ENCODE results near the gene APOL2. TPM values are rescaled to one million over a fixed set of nuclear protein-coding genes. Genes with fewer than 3 reads are reported as not detected.

The APOL2 gene
- total and polyA plus RNA-seq, 10 of the 15 experiments (the other 5 are each of a cell fraction or from before 2014, with no cell fraction given), result 4.4 to 39.9 (median 25.0) TPM

DNA sequence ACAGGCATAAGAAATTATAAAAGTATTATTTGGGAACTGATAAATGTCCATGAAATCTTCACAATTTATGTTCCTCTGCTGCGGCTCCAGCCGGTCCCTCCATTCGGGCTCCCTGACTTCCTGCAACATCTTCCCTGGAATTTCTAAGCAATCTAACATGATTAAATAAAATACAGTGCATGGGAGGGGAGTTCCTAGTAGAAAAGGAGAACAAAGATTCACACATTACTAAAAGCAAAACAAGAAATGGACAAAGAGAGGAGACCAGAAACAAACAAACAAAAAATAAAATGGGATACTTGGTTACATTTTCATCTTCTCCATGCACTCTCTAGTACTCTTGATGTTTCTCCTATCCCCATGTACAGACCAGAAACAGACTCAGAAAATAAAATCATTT, 29.1 kb downstream of the APOL2 start:
- Histone ChIP-seq H3K4me2 (ENCODE audit: control insufficient read depth, insufficient read depth) (no peak overlapping the region), H3K4me3 (no peak overlapping the region), H2AFZ (ENCODE audit: control insufficient read depth, low read depth, low read length) (no peak overlapping the region), H3K9me3 (replicated peaks; ENCODE audit: control insufficient read depth, insufficient read depth, low read length) (peaks cover 2% of the 10 kb centered on the region; the same call in 1 of the 3 replicates), H3K36me3 (ENCODE audit: control insufficient read depth in 2 of 2, insufficient read depth in 2 of 2, low read length in 1 of 2) (no peaks in the 10 kb centered on the region), H4K20me1 (ENCODE audit: control insufficient read depth, insufficient read depth) (no peaks in the 10 kb centered on the region), H3K27ac (ENCODE audit: control insufficient read depth, insufficient read depth) (no peak overlapping the region), H3K27me3 (replicated peaks in 1 of 2; ENCODE audit: control insufficient read depth in 2 of 2, insufficient read depth in 2 of 2, low read length in 1 of 2) (no peaks in the 10 kb centered on the region), H3K9ac (ENCODE audit: control insufficient read depth, insufficient read depth, low read length) (no peak overlapping the region), H3K4me1 (ENCODE audit: control insufficient read depth, insufficient read depth, low read length) (peaks cover 4% of the 10 kb centered on the region), H3K79me2 (ENCODE audit: control insufficient read depth, insufficient read depth, low read length) (no peaks in the 10 kb centered on the region)
- intact Hi-C loops (cut with micrococcal nuclease; ENCODE audit: unreplicated experiment), result no loop called here
- TF ChIP-seq, protein P1, sequence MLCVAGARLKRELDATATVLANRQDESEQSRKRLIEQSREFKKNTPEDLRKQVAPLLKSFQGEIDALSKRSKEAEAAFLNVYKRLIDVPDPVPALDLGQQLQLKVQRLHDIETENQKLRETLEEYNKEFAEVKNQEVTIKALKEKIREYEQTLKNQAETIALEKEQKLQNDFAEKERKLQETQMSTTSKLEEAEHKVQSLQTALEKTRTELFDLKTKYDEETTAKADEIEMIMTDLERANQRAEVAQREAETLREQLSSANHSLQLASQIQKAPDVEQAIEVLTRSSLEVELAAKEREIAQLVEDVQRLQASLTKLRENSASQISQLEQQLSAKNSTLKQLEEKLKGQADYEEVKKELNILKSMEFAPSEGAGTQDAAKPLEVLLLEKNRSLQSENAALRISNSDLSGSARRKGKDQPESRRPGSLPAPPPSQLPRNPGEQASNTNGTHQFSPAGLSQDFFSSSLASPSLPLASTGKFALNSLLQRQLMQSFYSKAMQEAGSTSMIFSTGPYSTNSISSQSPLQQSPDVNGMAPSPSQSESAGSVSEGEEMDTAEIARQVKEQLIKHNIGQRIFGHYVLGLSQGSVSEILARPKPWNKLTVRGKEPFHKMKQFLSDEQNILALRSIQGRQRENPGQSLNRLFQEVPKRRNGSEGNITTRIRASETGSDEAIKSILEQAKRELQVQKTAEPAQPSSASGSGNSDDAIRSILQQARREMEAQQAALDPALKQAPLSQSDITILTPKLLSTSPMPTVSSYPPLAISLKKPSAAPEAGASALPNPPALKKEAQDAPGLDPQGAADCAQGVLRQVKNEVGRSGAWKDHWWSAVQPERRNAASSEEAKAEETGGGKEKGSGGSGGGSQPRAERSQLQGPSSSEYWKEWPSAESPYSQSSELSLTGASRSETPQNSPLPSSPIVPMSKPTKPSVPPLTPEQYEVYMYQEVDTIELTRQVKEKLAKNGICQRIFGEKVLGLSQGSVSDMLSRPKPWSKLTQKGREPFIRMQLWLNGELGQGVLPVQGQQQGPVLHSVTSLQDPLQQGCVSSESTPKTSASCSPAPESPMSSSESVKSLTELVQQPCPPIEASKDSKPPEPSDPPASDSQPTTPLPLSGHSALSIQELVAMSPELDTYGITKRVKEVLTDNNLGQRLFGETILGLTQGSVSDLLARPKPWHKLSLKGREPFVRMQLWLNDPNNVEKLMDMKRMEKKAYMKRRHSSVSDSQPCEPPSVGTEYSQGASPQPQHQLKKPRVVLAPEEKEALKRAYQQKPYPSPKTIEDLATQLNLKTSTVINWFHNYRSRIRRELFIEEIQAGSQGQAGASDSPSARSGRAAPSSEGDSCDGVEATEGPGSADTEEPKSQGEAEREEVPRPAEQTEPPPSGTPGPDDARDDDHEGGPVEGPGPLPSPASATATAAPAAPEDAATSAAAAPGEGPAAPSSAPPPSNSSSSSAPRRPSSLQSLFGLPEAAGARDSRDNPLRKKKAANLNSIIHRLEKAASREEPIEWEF (IDR thresholded peaks at IDR 0.05; ENCODE audit: insufficient replicate concordance, low read depth, low read length), result no peak
- TF ChIP-seq CBX3 (IDR thresholded peaks at IDR 0.05; ENCODE audit: borderline replicate concordance, low read depth) (no peak), EZH2 (IDR thresholded peaks at IDR 0.05; ENCODE audit: borderline replicate concordance, control insufficient read depth, low read depth, low read length) (no peak), BCL11A (IDR thresholded peaks at IDR 0.05; ENCODE audit: low read depth, low read length) (no peak), ZNF217 (IDR thresholded peaks at IDR 0.05) (no peak)
- TF ChIP-seq, protein P2, sequence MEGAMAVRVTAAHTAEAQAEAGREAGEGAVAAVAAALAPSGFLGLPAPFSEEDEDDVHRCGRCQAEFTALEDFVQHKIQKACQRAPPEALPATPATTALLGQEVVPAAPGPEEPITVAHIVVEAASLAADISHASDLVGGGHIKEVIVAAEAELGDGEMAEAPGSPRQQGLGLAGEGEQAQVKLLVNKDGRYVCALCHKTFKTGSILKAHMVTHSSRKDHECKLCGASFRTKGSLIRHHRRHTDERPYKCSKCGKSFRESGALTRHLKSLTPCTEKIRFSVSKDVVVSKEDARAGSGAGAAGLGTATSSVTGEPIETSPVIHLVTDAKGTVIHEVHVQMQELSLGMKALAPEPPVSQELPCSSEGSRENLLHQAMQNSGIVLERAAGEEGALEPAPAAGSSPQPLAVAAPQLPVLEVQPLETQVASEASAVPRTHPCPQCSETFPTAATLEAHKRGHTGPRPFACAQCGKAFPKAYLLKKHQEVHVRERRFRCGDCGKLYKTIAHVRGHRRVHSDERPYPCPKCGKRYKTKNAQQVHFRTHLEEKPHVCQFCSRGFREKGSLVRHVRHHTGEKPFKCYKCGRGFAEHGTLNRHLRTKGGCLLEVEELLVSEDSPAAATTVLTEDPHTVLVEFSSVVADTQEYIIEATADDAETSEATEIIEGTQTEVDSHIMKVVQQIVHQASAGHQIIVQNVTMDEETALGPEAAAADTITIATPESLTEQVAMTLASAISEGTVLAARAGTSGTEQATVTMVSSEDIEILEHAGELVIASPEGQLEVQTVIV (IDR thresholded peaks at IDR 0.05; ENCODE audit: borderline replicate concordance, partially characterized antibody), result no peak
- ChIA-PET RAD21 (ENCODE audit: unreplicated experiment) (no interaction called here), CTCF (interaction anchor here (2.7 to 2.8 kb wide), 2 partner anchors 11 to 15 kb away, joined by 11 to 13 read pairs; no protein-coding TSS in a partner anchor), SMC1A (ENCODE audit: uncharacterized antibody, unreplicated experiment) (interaction anchor here (0.8 to 2.0 kb wide), 2 partner anchors 8 to 11 kb away, joined by 4 to 9 read pairs; no protein-coding TSS in a partner anchor), POLR2A (no interaction called here)
- in situ Hi-C loops (cut with MboI), result no loop called here
- ATAC-seq (no peak), FAIRE-seq (no peak), DNase-seq (ENCODE audit: low read depth, low spot score) (no peak)
- BruUV-seq (replicated peaks), result no TSS peak
- 96% methylated on average over 3 of the region's 3 CpGs for WGBS (ENCODE audit: insufficient coverage, insufficient replicate concordance, low lambda C conversion rate, missing lambda C conversion rate)
